ENCODE results near the gene KIF14. TPM values are rescaled to one million over a fixed set of nuclear protein-coding genes. Genes with fewer than 3 reads are reported as not detected.

The KIF14 gene
- total and polyA plus RNA-seq, 2 donors (not counting 3 experiments of a cell fraction or from before 2014, with no cell fraction given) = 1.5 to 13.8 TPM

DNA sequence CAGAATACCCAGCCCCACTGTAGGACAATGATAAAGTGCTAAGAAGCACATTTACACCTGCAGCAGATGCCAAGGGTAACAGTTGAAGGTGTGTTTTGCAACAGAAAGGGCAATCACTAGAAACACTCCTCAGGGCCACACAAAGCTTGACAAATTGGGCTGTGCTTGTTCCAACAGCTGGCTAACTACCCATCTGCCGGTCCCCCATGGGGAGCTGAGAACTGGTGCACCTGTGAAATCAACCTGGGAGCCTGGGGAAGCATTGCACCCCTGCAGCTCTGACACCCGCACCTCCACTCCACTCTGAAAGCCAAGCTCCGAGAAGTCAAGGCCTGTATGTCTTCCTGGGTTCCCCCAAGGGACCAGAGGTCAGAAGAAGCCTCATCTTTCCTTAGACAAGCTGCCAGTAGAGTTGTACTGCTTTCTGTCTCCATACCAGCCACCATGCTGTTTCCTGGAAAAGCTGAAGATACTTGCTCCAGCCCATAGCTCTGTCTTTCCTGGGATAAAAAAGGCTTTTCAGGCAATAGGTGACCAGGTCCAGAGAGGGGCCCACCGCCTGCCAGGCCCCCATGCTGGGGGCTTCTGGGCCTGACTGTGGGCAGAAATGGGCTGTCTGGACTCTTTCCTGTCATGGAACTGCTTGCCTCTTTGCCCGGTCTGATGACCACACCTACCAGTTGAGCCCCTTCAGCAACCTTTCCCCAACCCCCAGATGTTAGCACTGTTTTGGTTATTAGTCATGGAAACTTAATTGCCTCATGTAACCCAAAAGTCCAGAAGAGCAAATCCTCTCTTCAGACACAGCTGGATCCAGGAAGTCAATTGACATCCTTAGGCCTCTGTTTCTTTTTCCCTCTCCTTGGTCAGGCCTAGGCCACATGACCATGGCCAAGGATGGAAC lies 93.6 kb downstream of the KIF14 start:
- intact Hi-C loops (cut with micrococcal nuclease) = no loop called here
- H3K4me2 ChIP-seq (ENCODE audit: insufficient read depth, low read length) = no peak overlapping the region
- TF ChIP-seq, protein P1, sequence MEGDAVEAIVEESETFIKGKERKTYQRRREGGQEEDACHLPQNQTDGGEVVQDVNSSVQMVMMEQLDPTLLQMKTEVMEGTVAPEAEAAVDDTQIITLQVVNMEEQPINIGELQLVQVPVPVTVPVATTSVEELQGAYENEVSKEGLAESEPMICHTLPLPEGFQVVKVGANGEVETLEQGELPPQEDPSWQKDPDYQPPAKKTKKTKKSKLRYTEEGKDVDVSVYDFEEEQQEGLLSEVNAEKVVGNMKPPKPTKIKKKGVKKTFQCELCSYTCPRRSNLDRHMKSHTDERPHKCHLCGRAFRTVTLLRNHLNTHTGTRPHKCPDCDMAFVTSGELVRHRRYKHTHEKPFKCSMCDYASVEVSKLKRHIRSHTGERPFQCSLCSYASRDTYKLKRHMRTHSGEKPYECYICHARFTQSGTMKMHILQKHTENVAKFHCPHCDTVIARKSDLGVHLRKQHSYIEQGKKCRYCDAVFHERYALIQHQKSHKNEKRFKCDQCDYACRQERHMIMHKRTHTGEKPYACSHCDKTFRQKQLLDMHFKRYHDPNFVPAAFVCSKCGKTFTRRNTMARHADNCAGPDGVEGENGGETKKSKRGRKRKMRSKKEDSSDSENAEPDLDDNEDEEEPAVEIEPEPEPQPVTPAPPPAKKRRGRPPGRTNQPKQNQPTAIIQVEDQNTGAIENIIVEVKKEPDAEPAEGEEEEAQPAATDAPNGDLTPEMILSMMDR (IDR thresholded peaks at IDR 0.05; ENCODE audit: extremely low read depth in 1 of 2, insufficient read depth in 1 of 2, low read depth in 1 of 2, low read length in 2 of 2) = no peak
- TF ChIP-seq POLR2AphosphoS5 (IDR thresholded peaks at IDR 0.05; ENCODE audit: insufficient read depth, low read depth, low read length) (no peak), FOS (IDR thresholded peaks at IDR 0.05; ENCODE audit: borderline replicate concordance, insufficient read depth, low read length) (no peak), POLR2A (IDR thresholded peaks at IDR 0.05; ENCODE audit: low read depth, low read length) (no peak), EZH2 (IDR thresholded peaks at IDR 0.05; ENCODE audit: borderline replicate concordance, low read depth, low read length, severe bottlenecking) (no peak), MYC (IDR thresholded peaks at IDR 0.05; ENCODE audit: low read depth, low read length) (no peak), GATA2 (IDR thresholded peaks at IDR 0.05; ENCODE audit: insufficient read depth, insufficient read length, low read depth, low read length) (no peak)
- TF ChIP-seq, protein P2, sequence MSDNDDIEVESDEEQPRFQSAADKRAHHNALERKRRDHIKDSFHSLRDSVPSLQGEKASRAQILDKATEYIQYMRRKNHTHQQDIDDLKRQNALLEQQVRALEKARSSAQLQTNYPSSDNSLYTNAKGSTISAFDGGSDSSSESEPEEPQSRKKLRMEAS (IDR thresholded peaks at IDR 0.05; ENCODE audit: insufficient read depth, insufficient read length) = no peak

More for the DNA sequence above, 93.6 kb downstream of the KIF14 start:
- Histone ChIP-seq H3K27ac (ENCODE audit: insufficient read depth, low read depth, low read length) (no peak overlapping the region), H4K20me1 (replicated peaks; ENCODE audit: control insufficient read depth, extremely low read depth, insufficient read depth, low read length) (no peaks in the 10 kb centered on the region), H3K36me3 (ENCODE audit: control insufficient read depth in 2 of 2, extremely low read depth in 1 of 2, insufficient read depth in 2 of 2, low read length in 2 of 2) (no peaks in the 10 kb centered on the region), H3K9me3 (replicated peaks; ENCODE audit: control insufficient read depth, insufficient read depth, low read length) (no peaks in the 10 kb centered on the region), H3K4me3 (replicated peaks in 1 of 3; ENCODE audit: insufficient read depth in 1 of 3, low read depth in 1 of 3, low read length in 3 of 3) (no peak overlapping the region), H2AFZ (ENCODE audit: low read depth, low read length) (no peak overlapping the region), H3K79me2 (ENCODE audit: control insufficient read depth, insufficient read depth, low read length) (no peaks in the 10 kb centered on the region), H3K9me1 (replicated peaks; ENCODE audit: control insufficient read depth, extremely low read depth, insufficient read depth, low read length) (no peaks in the 10 kb centered on the region), H3K27me3 (ENCODE audit: control insufficient read depth in 2 of 2, insufficient read depth in 2 of 2, low read length in 2 of 2) (peaks cover 0 to 1% of the 10 kb centered on the region in 2 experiments), H3K9ac (replicated peaks; ENCODE audit: extremely low read depth, insufficient read depth, low read length) (no peak overlapping the region), H3K4me1 (ENCODE audit: control insufficient read depth, extremely low read depth, insufficient read depth, low read length) (no peaks in the 10 kb centered on the region)
- FAIRE-seq (no peak), DNase-seq (ENCODE audit: low read depth, low spot score) (no peak)
- ChIA-PET POLR2A (no interaction called here), CTCF (interaction anchor here (0.8 to 1.0 kb wide), 3 partner anchors 9 to 247 kb away, joined by 3 to 4 read pairs (median 4); no protein-coding TSS in a partner anchor)
- dilution Hi-C loops (cut with MboI; ENCODE audit: extremely low pct_ligation_motif_present, low sequenced_read_pairs) = no loop called here
- BruUV-seq (replicated peaks) = no TSS peak

All from endothelial cell of umbilical vein (primary cell).